Loucy (cell line): Measurements from ENCODE around the gene C5orf52.

Source experiments
- EZH2phosphoT487 ChIP-seq: fragments of 200-600 bp; IDR thresholded peaks from 2 replicates; pipeline ENCODE4 v1.6.1; 2018; ENCODE audit warnings: antibody characterized with exemption, mild to moderate bottlenecking, moderate library complexity, borderline replicate concordance
- TF ChIP-seq, protein P1 (sequence below): fragments of 200-600 bp; sonication (generic); conservative IDR thresholded peaks from 2 replicates; pipeline ENCODE4 v1.5.1; 2014; ENCODE audit warnings: mild to moderate bottlenecking, antibody characterized with exemption, low read length

DNA sequence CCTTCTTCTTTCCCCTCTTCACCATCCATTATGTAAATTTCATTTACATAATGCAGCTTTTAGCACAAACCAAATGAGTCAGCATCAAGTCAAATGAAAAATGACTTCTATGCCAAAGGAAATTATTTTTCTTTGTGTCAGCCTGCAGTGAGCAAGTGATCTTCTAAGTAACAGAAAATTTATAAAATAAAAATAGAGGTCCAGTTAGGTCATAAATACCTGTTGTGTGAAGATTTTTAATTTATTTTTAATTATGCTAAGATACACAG lies 43.2 kb downstream of the C5orf52 start:
- TF ChIP-seq, protein P1, sequence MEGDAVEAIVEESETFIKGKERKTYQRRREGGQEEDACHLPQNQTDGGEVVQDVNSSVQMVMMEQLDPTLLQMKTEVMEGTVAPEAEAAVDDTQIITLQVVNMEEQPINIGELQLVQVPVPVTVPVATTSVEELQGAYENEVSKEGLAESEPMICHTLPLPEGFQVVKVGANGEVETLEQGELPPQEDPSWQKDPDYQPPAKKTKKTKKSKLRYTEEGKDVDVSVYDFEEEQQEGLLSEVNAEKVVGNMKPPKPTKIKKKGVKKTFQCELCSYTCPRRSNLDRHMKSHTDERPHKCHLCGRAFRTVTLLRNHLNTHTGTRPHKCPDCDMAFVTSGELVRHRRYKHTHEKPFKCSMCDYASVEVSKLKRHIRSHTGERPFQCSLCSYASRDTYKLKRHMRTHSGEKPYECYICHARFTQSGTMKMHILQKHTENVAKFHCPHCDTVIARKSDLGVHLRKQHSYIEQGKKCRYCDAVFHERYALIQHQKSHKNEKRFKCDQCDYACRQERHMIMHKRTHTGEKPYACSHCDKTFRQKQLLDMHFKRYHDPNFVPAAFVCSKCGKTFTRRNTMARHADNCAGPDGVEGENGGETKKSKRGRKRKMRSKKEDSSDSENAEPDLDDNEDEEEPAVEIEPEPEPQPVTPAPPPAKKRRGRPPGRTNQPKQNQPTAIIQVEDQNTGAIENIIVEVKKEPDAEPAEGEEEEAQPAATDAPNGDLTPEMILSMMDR = no peak
- no peak for TF ChIP-seq EZH2phosphoT487
